ENCODE results near the gene CD177.

DNA sequence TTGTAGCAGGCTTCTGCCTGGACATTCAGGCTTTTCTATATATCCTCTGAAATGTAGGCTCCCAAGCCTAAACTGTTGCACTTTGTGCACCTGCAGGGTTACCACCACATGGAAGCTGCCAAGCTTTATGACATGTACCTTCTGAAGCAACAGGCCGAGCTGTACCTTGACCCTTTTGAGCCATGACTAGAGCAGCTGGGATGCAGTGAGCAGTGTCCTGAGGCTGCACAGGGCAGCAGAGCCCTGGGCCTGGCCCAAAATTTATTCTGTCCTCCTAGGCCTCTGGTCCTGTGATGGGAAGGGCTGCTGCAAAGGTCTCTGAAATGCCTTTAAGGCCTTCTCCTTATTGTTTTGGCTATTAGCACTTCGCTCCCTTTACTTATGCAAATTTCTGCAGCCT lies 23.5 kb upstream of the CD177 start:
- TF ChIP-seq POLR2A (IDR thresholded peaks at IDR 0.05): no peak
- TF ChIP-seq POLR2AphosphoS5 (IDR thresholded peaks at IDR 0.05): no peak
- TF ChIP-seq, protein P1, sequence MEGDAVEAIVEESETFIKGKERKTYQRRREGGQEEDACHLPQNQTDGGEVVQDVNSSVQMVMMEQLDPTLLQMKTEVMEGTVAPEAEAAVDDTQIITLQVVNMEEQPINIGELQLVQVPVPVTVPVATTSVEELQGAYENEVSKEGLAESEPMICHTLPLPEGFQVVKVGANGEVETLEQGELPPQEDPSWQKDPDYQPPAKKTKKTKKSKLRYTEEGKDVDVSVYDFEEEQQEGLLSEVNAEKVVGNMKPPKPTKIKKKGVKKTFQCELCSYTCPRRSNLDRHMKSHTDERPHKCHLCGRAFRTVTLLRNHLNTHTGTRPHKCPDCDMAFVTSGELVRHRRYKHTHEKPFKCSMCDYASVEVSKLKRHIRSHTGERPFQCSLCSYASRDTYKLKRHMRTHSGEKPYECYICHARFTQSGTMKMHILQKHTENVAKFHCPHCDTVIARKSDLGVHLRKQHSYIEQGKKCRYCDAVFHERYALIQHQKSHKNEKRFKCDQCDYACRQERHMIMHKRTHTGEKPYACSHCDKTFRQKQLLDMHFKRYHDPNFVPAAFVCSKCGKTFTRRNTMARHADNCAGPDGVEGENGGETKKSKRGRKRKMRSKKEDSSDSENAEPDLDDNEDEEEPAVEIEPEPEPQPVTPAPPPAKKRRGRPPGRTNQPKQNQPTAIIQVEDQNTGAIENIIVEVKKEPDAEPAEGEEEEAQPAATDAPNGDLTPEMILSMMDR (IDR thresholded peaks at IDR 0.05): no peak
